IPS-NIHi7 (cell line): ENCODE data around the gene AMOT.
A peak's percentile ranks its signal among the peaks of the same experiment; 100 is the strongest.
"Not testable (repeated sequence)": the region's sequence is repeated elsewhere in the genome, so short reads cannot be mapped to it uniquely, and the experiment has no call there.

ENCODE experiments used
- DNase-seq: peaks from one replicate; pipeline ENCODE4 v3.0.0; 2012; ENCODE audit warnings: mixed read lengths; ENCODE audit errors: extremely low spot score

Gene AMOT

GRCh38 chrX:112840382-112841113 lies at the start of gene AMOT:
AMOT (minus strand) TSS chrX:112840831; CDS start chrX:112823126, 17,705 bp downstream.
- peak; percentile 91 for DNase-seq

- no peak for DNase-seq
Measured at GRCh38 chrX:112889400-112889799, 48.8 kb upstream of the AMOT start.

GRCh38 chrX:112888916-112889315 lies 48.3 kb upstream of the AMOT start:
- DNase-seq: no peak

- no peak for DNase-seq
Measured at GRCh38 chrX:112877771-112878173, 37.1 kb upstream of the AMOT start.

GRCh38 chrX:112874614-112875013 lies 34.0 kb upstream of the AMOT start:
- DNase-seq: no peak

GRCh38 chrX:112874175-112874574 lies 33.5 kb upstream of the AMOT start:
- no peak for DNase-seq

- no peak for DNase-seq
Measured at GRCh38 chrX:112868586-112868985, 28.0 kb upstream of the AMOT start.

- DNase-seq: peak; percentile 71
Measured at GRCh38 chrX:112867570-112867969, 26.9 kb upstream of the AMOT start.

GRCh38 chrX:112866175-112866574 lies 25.5 kb upstream of the AMOT start:
- DNase-seq: no peak

GRCh38 chrX:112865464-112866025 lies 24.9 kb upstream of the AMOT start:
- no peak for DNase-seq

- DNase-seq: no peak
Measured at GRCh38 chrX:112863850-112864249, 23.2 kb upstream of the AMOT start.

- no peak for DNase-seq
Measured at GRCh38 chrX:112857478-112857878, 16.8 kb upstream of the AMOT start.

- DNase-seq: not testable (repeated sequence)
Measured at GRCh38 chrX:112854901-112855300, 14.3 kb upstream of the AMOT start.

- no peak for DNase-seq
Measured at GRCh38 chrX:112852851-112853250, 12.2 kb upstream of the AMOT start.

- DNase-seq: no peak
Measured at GRCh38 chrX:112851806-112852205, 11.2 kb upstream of the AMOT start.

GRCh38 chrX:112851161-112851779 lies 10.6 kb upstream of the AMOT start:
- DNase-seq: peak; percentile 52

GRCh38 chrX:112849016-112849415 lies 8.4 kb upstream of the AMOT start:
- no peak for DNase-seq

- DNase-seq: no peak
Measured at GRCh38 chrX:112846782-112847181, 6.2 kb upstream of the AMOT start.

GRCh38 chrX:112846187-112846586 lies 5.6 kb upstream of the AMOT start:
- no peak for DNase-seq

GRCh38 chrX:112844250-112844649 lies 3.6 kb upstream of the AMOT start:
- no peak for DNase-seq

- no peak for DNase-seq
Measured at GRCh38 chrX:112841820-112842157, 1.2 kb upstream of the AMOT start.

- DNase-seq: peak; percentile 96
Measured at GRCh38 chrX:112841114-112841819, 636 bp upstream of the AMOT start.

- DNase-seq: peak; percentile 31
Measured at GRCh38 chrX:112839856-112840255, 775 bp downstream of the AMOT start.
